Adrenal gland (tissue), 12 donors: ENCODE results near the gene TMEM125. TPM values are rescaled to one million over a fixed set of nuclear protein-coding genes. Genes with fewer than 3 reads are reported as not detected.

Experiments used
- DNase-seq, 7 donors: peaks; one replicate each; pipeline ENCODE4 v3.0.0-alpha.2; 2019 to 2020
- H3K27ac ChIP-seq, 5 donors: fragments of 200-600 bp; sonication (generic) in 4 of 5; 1 replicate in 3 of 5; 2 replicates in 2 of 5; pipeline versions ENCODE4 v1.5.1 to v1.8.0; 2016 to 2020; ENCODE audit warnings: mild to moderate bottlenecking in 1 of 5
- H3K27me3 ChIP-seq: fragments of 200-600 bp; 2 replicates; pipeline ENCODE4 v1.8.0; 2021
- H3K36me3 ChIP-seq, 2 donors: fragments of 200-600 bp; replicated peaks in 1 of 2; 1 replicate in 1 of 2; 2 replicates in 1 of 2; pipeline versions ENCODE4 v1.5.1 to v1.8.0; 2018 to 2022
- H3K4me1 ChIP-seq, 2 donors: fragments of 200-600 bp; replicated peaks in 1 of 2; 1 replicate in 1 of 2; 2 replicates in 1 of 2; pipeline versions ENCODE4 v1.5.1 to v1.8.0; 2018 to 2021
- H3K4me3 ChIP-seq, 4 donors: fragments of 200-600 bp; sonication (generic) in 3 of 4; one replicate each; pipeline ENCODE4 v1.5.1; 2016 to 2018
- H3K9me3 ChIP-seq, 3 donors: fragments of 200-600 bp; sonication (generic) in 1 of 3; replicated peaks in 1 of 3; 1 replicate in 2 of 3; 2 replicates in 1 of 3; pipeline versions ENCODE4 v1.5.1 to v1.8.0; 2016 to 2021
- CTCF ChIP-seq, 6 experiments: fragments of 450-650 bp in 4 of 6; fragments of 200-600 bp in 2 of 6; sonication (generic) in 1 of 6; IDR thresholded peaks; 1 replicate in 5 of 6; 2 replicates in 1 of 6; pipeline versions ENCODE4 v1.5.1 to v1.8.0; 2016 to 2021; ENCODE audit warnings: antibody characterized with exemption in 6 of 6, mild to moderate bottlenecking in 2 of 6, moderate library complexity in 1 of 6
- POLR2A ChIP-seq, 2 donors: fragments of 450-650 bp; IDR thresholded peaks; one replicate each; pipeline ENCODE4 v1.6.1; 2017; ENCODE audit warnings: antibody characterized with exemption in 2 of 2, mild to moderate bottlenecking in 2 of 2, moderate library complexity in 1 of 2
- WGBS, 4 donors: extraction: QIAGEN DNeasy Blood & Tissue Kit in 2 of 4; methylation state at CpG; one replicate each; pipeline versions ENCODE4 v1.1.5 to v1.1.7; 2013 to 2017; 5-methylcytosine and 5-hydroxymethylcytosine counted together
- intact Hi-C, 2 donors: fragments of 100-400 bp; cut with DNase I; formaldehyde crosslinking; loops; one replicate each; pipeline versions ENCODE4 v1.14.1 to v1.15.0; 2022 to 2023
- polyA plus RNA-seq, 3 donors: library from polyadenylated mRNA; stranded (reverse); fragments of 200-250 nt in 2 of 3; fragments of 350-450 nt in 1 of 3; fragmentation: Illumina TruSeq in 1 of 3; extraction: RNeasy Lipid Tissue Mini Kit (QIAGEN cat#74804) in 1 of 3; gene quantifications; one replicate each; pipeline ENCODE4 v1.2.3, GENCODE V29; 2013 to 2014
- total RNA-seq, 9 donors: library from RNA; depleted of rRNA in 4 of 9; stranded (reverse); fragments of >200 nt in 4 of 9; fragments of 120-200 nt in 1 of 9; fragmentation: NEBNext Ultra II Directional in 1 of 9; extraction: Animal tissue kit (Norgen Biotek cat#: 25700) in 1 of 9; gene quantifications; one replicate each; pipeline versions ENCODE4 v1.1.0 to v1.2.4, GENCODE V29; 2013 to 2023
- donor health status: healthy with polysubstance abuse.
- donor health status: Bipolar disorder and iron deficiency.
- donor health status: DM: yes; HTN: yes; CAD: no.
- donor health status: DM: no; HTN: no; CAD: no.
- donor health status: DM: no; HTN: no; CAD: no.
- donor health status: DM: yes; HTN: yes; CAD: no.

The TMEM125 gene
- total and polyA plus RNA-seq, 12 donors, result 0.14 to 2.1 (median 1.0) TPM; not detected in 2

GRCh38 chr1:43312212-43312623 lies 42.4 kb downstream of the TMEM125 start:
- H3K4me1 ChIP-seq, result no peaks in the 10 kb centered on the region
- H3K27ac ChIP-seq, result no peak overlapping the region
- 79 to 91% (median 90%) methylated on average over 4 to 19 of the region's 19 CpGs for WGBS, 4 donors
- H3K27me3 ChIP-seq, result no peaks in the 10 kb centered on the region
- no peaks in the 10 kb centered on the region for H3K36me3 ChIP-seq
- no peaks in the 10 kb centered on the region for H3K9me3 ChIP-seq
- H3K4me3 ChIP-seq, result no peak overlapping the region
- no peak for TF ChIP-seq POLR2A (IDR thresholded peaks at IDR 0.05)
- no peak for TF ChIP-seq CTCF (IDR thresholded peaks at IDR 0.05)
- intact Hi-C loops, result no loop called here
- DNase-seq, result peak in 1 of 7 donors; percentile 7

- H3K36me3 ChIP-seq, result no peaks in the 10 kb centered on the region
- peak in 1 of 7 donors; percentile 13 for DNase-seq
- intact Hi-C loops, result no loop called here
- TF ChIP-seq POLR2A (IDR thresholded peaks at IDR 0.05), result no peak
- no peak for TF ChIP-seq CTCF (IDR thresholded peaks at IDR 0.05)
- H3K9me3 ChIP-seq, result no peaks in the 10 kb centered on the region
- H3K27me3 ChIP-seq, result no peaks in the 10 kb centered on the region
- no peak overlapping the region for H3K4me3 ChIP-seq
- no peak overlapping the region for H3K27ac ChIP-seq
- no peaks in the 10 kb centered on the region for H3K4me1 ChIP-seq
- WGBS, 4 donors, result 91 to 93% (median 92%) methylated on average over 7 to 24 of the region's 24 CpGs
These were observed 43.1 kb downstream of the TMEM125 start for GRCh38 chr1:43312663-43313515.

GRCh38 chr1:43313771-43314170 lies 44.0 kb downstream of the TMEM125 start:
- intact Hi-C loops, result no loop called here
- no peaks in the 10 kb centered on the region for H3K27me3 ChIP-seq
- DNase-seq, result peak in 1 of 7 donors; percentile 1
- H3K27ac ChIP-seq, result no peak overlapping the region
- TF ChIP-seq POLR2A (IDR thresholded peaks at IDR 0.05) (no peak), CTCF (IDR thresholded peaks at IDR 0.05) (no peak)
- no peaks in the 10 kb centered on the region for H3K9me3 ChIP-seq
- H3K4me3 ChIP-seq, result no peak overlapping the region
- WGBS, 4 donors, result 96 to 98% (median 97%) methylated on average over 8 to 10 of the region's 10 CpGs
- no peaks in the 10 kb centered on the region for H3K4me1 ChIP-seq
- H3K36me3 ChIP-seq, result no peaks in the 10 kb centered on the region

- H3K27ac ChIP-seq, result no peak overlapping the region
- H3K4me1 ChIP-seq, result no peaks in the 10 kb centered on the region
- no peak for TF ChIP-seq CTCF (IDR thresholded peaks at IDR 0.05)
- no peak for TF ChIP-seq POLR2A (IDR thresholded peaks at IDR 0.05)
- no peaks in the 10 kb centered on the region for H3K27me3 ChIP-seq
- intact Hi-C loops, result no loop called here
- 89 to 94% (median 91%) methylated on average over 5 of the region's 5 CpGs for WGBS, 4 donors
- DNase-seq, result peak in 1 of 7 donors; percentile 12
- no peaks in the 10 kb centered on the region for H3K36me3 ChIP-seq
- no peak overlapping the region for H3K4me3 ChIP-seq
- no peaks in the 10 kb centered on the region for H3K9me3 ChIP-seq
These were observed 44.5 kb downstream of the TMEM125 start for GRCh38 chr1:43314233-43314632.
